Ascending aorta (tissue), 2 donors: ENCODE results near the gene PANK4. TPM values are rescaled to one million over a fixed set of nuclear protein-coding genes. Genes with fewer than 3 reads are reported as not detected.
"Not testable (repeated sequence)": the region's sequence is repeated elsewhere in the genome, so short reads cannot be mapped to it uniquely, and the experiment has no call there.

Experiments used
- DNase-seq, 2 donors: peaks; one replicate each; pipeline ENCODE4 v3.0.0-alpha.2; 2019; ENCODE audit warnings: low spot score in 2 of 2
- H3K27ac ChIP-seq, 2 donors: fragments of 200-600 bp; sonication (generic); one replicate each; pipeline ENCODE4 v1.5.1; 2016 to 2017; ENCODE audit warnings: mild to moderate bottlenecking in 1 of 2
- H3K27me3 ChIP-seq: fragments of 200-600 bp; sonication (generic); one replicate; pipeline ENCODE4 v1.5.1; 2017
- H3K36me3 ChIP-seq, 2 donors: fragments of 200-600 bp; sonication (generic); one replicate each; pipeline ENCODE4 v1.5.1; 2016
- H3K4me1 ChIP-seq, 2 donors: fragments of 200-600 bp; sonication (generic); one replicate each; pipeline ENCODE4 v1.5.1; 2016 to 2017; ENCODE audit warnings: mild to moderate bottlenecking in 1 of 2
- H3K4me3 ChIP-seq, 2 donors: fragments of 200-600 bp; sonication (generic); one replicate each; pipeline ENCODE4 v1.5.1; 2016 to 2017; ENCODE audit warnings: mild to moderate bottlenecking in 1 of 2
- H3K9me3 ChIP-seq, 2 donors: fragments of 200-600 bp; sonication (generic); one replicate each; pipeline ENCODE4 v1.5.1; 2016
- CTCF ChIP-seq, 3 experiments: fragments of 200-600 bp in 2 of 3; fragments of 450-650 bp in 1 of 3; sonication (generic) in 2 of 3; IDR thresholded peaks; one replicate each; pipeline ENCODE4 v1.5.1; 2016 to 2019; ENCODE audit warnings: antibody characterized with exemption in 3 of 3, mild to moderate bottlenecking in 1 of 3, moderate library complexity in 1 of 3
- intact Hi-C: fragments of 100-400 bp; cut with DNase I; formaldehyde crosslinking; loops from one replicate; pipeline ENCODE4 v1.15.1; 2023
- total RNA-seq: library from RNA; depleted of rRNA; stranded (reverse); fragments of >200 nt; gene quantifications from one replicate; pipeline ENCODE4 v1.1.0, GENCODE V29; 2016

PANK4 gene
- total RNA-seq, 1 donor from 2014 or later, result 80.5 TPM

- TF ChIP-seq CTCF (IDR thresholded peaks at IDR 0.05), result no peak
- H3K4me3 ChIP-seq, result no peak overlapping the region
- no peaks in the 10 kb centered on the region for H3K27me3 ChIP-seq
- H3K9me3 ChIP-seq, result no peaks in the 10 kb centered on the region
- intact Hi-C loops, result no loop called here
- no peak for DNase-seq
- no peaks in the 10 kb centered on the region for H3K36me3 ChIP-seq
- no peak overlapping the region for H3K27ac ChIP-seq
- H3K4me1 ChIP-seq, result peaks cover 8 to 34% of the 10 kb centered on the region in 2 donors
Measured at GRCh38 chr1:2552189-2552588, 25.8 kb upstream of the PANK4 start.

- H3K4me3 ChIP-seq, H3K27ac ChIP-seq, H3K9me3 ChIP-seq, intact Hi-C loops, H3K27me3 ChIP-seq, DNase-seq, H3K36me3 ChIP-seq: not testable (repeated sequence)
- H3K4me1 ChIP-seq, result peaks cover 11 to 33% of the 10 kb centered on the region in 2 donors
Measured at GRCh38 chr1:2551544-2551943, 25.1 kb upstream of the PANK4 start.

GRCh38 chr1:2550309-2550861 lies 24.0 kb upstream of the PANK4 start:
- peaks cover 13 to 34% of the 10 kb centered on the region in 2 donors for H3K4me1 ChIP-seq
- H3K27ac ChIP-seq, result not testable (repeated sequence)

GRCh38 chr1:2549367-2550029 lies 23.1 kb upstream of the PANK4 start:
- H3K36me3 ChIP-seq, H3K9me3 ChIP-seq, DNase-seq, intact Hi-C loops, H3K27me3 ChIP-seq: not testable (repeated sequence)
- H3K4me1 ChIP-seq, result peaks cover 13 to 31% of the 10 kb centered on the region in 2 donors
- peak overlapping the region; percentile 92 to 95 for H3K27ac ChIP-seq
- H3K4me3 ChIP-seq, result peak overlapping the region; percentile 38 to 49

More at GRCh38 chr1:2550309-2550861, 24.0 kb upstream of the PANK4 start:
- H3K4me3 ChIP-seq, H3K27me3 ChIP-seq, H3K36me3 ChIP-seq, intact Hi-C loops, H3K9me3 ChIP-seq, DNase-seq: not testable (repeated sequence)

DNA sequence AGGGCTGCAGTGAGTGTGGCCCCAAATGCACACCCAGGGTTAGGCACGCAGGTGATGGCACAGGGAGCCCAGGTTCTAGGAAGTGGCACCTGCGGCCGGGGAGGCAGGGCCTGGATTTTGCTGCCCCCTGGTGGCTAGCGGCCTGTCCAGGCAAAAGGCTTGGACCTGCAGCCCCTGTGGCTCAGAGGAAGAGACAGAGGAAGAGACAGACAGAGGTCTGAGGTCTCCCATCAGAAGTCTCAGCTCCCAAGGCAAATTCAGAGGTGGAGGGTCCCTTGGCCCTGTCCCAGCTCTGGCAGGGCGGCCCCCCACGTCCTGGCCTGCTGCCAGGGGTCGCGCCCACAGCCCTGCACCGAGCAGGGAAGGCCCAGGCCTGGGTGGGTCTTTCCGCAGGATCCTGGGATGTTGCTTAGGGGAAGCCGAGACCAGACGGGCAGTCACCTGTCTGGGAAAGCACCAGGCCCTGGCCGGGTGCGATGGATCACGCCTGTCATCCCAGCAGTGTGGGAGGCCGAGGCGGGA lies 21.7 kb upstream of the PANK4 start:
- Histone ChIP-seq H3K36me3 (no peaks in the 10 kb centered on the region), H3K4me1 (peaks cover 13 to 36% of the 10 kb centered on the region in 2 donors), H3K4me3 (peak overlapping the region; percentile 38 to 49), H3K27me3 (no peaks in the 10 kb centered on the region), H3K9me3 (no peaks in the 10 kb centered on the region), H3K27ac (peak overlapping the region; percentile 92 to 95)
- peak; percentile 91 to 96 (median 92) for TF ChIP-seq CTCF (IDR thresholded peaks at IDR 0.05)
- intact Hi-C loops, result loop anchor here (1.0 kb wide), 3 partner anchors 22 to 136 kb away; partner anchors contain the start of genes PANK4, PEX10 and PRXL2B
- DNase-seq, result peak; percentile 49 to 86

DNA sequence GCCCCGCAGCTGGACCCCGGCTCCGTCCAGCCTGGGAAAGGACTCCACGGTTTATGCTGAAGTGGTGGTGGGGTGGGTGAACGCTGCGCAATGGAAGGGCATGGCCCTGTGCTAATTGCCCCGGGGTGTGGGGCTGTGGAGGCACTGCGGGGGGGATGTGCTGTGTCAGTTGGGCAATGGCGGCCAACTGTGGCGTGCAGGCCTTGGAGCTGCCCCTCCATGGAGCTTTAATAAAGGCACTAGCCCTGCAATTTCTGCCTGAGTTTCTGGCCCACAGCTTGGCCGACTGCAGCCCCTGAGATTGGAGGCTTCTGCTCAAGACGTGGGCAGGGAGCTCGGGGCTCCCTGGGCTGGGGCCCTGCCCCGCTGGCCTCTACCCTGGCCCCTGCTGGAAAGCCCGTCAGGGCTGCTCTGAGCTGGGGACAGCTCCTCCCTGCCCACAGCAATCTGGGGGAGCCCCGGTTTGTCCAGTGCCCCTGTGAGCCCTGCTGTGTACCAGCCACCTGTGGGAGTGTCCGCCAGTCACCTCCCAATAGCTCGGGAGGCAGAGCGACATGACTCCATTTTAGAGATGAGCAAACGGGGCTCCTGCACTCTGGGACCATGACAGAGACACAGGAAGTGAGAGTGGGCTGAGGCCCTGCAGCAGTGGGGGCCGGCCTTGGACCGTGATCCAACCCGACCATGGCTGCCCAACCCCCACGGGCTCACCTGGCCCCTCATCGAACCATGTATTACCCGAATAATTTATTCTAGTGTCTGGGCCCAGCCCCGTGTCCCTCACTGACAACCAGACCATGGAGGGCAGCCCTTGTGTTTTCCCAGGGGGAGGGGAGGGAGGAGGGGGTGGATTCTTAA lies 21.0 kb upstream of the PANK4 start:
- Histone ChIP-seq H3K4me3 (peak overlapping the region; percentile 53 to 67), H3K36me3 (no peaks in the 10 kb centered on the region), H3K27me3 (no peaks in the 10 kb centered on the region), H3K4me1 (peaks cover 13 to 36% of the 10 kb centered on the region in 2 donors), H3K9me3 (no peaks in the 10 kb centered on the region), H3K27ac (peak overlapping the region; percentile 92 to 95)
- no peak for DNase-seq
- TF ChIP-seq CTCF (IDR thresholded peaks at IDR 0.05), result no peak
- intact Hi-C loops, result loop anchor here (1.0 to 2.0 kb wide), 5 partner anchors 21 to 349 kb away; partner anchors contain the start of genes MORN1, PANK4, PEX10 and PRXL2B
